Islet precursor cell (in vitro differentiated cells): ENCODE measurements around the gene ENOPH1.
"Not testable (repeated sequence)": the region's sequence is repeated elsewhere in the genome, so short reads cannot be mapped to it uniquely, and the experiment has no call there.

ENCODE experiments used
- DNase-seq: peaks from one replicate; pipeline ENCODE4 v3.0.0-alpha.2; 2018

Gene ENOPH1

DNA sequence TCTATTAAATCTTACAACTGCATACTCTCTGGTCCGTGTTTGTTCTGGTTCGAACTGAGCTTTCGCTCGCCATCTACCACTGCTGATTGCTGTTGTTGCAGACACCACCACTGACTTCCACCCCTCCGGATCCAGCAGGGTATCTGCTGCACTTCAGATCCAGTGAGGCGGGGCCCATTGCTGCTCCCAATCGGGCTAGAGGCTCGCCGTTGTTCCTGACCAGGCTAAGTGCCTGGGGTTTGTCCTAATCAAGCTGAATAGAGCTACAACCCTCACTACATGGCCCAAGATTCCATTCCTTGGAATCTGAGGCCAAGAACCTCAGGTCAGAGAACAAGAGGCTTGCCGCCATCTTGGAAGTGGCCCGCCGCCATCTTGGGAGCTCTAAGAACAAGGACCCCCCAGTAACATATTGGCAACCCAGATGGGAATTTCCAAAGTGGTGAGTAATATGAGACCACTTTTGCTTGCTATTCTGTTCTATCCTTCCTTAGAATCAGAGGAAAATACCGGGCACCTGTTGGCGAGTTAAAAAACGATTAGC lies 43.3 kb downstream of the ENOPH1 start:
- DNase-seq: no peak

DNA sequence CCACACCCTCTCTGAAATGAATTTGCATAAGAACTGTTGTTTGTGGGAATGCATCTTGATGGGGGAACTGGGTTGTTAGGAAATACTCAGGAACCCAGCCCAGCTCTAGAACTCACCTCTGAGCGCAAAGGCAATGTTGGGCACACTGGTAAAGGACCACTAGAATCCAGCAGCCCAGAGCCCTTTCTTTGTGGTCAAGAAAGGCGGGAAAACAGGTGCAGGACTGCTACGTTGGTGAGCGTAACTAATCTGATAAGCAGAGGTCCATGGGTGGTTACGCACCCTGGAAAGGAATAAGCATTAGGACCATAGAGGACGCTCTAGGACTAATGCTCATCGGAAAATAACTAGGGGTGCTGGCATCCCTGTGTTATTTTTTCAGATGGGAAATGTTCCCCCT lies 45.5 kb downstream of the ENOPH1 start:
- DNase-seq: not testable (repeated sequence)

- not testable (repeated sequence) for DNase-seq
Measured at GRCh38 chr4:82477469-82477868, 47.1 kb downstream of the ENOPH1 start.

GRCh38 chr4:82479562-82479961 lies 49.2 kb downstream of the ENOPH1 start:
- no peak for DNase-seq

GRCh38 chr4:82480771-82481505 lies 50.5 kb downstream of the ENOPH1 start:
- peak; percentile 59 for DNase-seq

DNA sequence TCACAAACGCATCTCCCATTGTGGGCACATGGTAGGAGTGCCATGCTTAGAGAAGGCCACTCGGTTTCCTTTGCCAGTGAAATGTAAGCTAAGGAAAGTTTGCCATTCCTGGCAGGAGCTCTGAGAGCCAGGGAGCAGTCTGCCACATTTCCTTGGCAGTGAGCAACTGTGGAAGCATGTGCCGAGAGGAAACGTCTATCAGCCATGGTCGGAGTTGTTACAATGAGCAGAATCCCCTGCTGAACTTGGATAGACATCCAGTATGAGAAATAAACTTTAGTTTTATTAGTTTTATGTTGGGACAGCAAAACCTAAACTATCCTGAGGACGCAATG lies 51.1 kb downstream of the ENOPH1 start:
- no peak for DNase-seq

GRCh38 chr4:82482387-82482786 lies 52.0 kb downstream of the ENOPH1 start:
- DNase-seq: no peak

DNA sequence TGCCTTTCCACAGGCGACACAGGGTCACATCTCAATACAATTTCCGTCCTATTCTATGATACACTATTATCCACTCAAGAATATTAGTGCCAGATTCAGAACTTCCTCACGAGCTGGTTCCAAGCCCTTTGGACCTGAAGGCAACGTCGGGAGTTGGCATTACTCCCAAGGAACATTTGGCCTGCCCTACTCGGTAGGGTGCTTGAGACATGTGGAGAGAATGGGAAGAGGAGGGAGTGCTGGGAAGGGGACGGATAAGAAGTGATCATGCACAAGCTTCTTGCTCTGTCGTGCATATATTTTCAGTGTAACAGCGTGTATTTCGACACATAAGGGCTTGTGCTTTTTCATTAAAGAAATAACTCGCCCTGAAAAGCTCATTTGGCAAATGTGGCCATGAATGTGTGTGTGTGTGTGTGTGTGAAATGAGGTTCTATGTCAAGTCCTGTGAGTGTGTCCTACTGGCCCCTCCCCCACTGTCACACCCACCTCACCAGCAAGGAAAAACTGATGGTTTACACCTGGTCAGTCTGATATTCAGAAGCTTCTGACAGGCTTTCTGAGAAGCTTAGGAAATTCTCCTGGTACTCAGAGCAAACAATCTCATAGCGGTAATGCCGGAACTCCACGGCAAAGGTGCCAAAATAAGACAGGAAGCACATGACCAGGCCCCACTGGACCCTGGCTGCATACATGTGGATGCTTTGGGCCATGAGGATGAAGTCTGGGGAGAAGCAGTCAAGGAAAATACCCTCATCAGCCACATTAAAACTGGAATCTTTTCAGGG lies 54.8 kb downstream of the ENOPH1 start:
- DNase-seq: no peak

GRCh38 chr4:82489076-82489475 lies 58.7 kb downstream of the ENOPH1 start:
- DNase-seq: no peak

DNA sequence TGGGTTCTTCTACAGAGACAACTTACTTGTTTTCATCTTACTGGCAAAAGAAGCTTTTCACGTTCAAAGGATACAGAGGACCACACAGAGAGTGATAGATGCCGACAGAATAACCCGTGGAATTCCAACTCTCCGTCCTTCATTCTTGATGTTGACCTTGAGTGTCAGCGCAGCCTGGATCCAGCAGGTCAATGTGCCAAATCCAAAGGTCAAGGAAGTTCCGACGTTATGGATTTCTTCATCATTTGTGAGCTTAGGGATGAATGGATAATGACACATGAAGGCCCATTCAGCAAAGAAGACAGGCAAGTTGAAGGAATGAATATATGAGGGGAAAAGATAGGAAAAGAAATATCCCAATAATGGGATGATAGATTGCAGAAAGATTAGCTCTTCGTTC lies 59.6 kb downstream of the ENOPH1 start:
- no peak for DNase-seq

- DNase-seq: peak; percentile 84
Measured at GRCh38 chr4:82491251-82491960, 61.0 kb downstream of the ENOPH1 start.

DNA sequence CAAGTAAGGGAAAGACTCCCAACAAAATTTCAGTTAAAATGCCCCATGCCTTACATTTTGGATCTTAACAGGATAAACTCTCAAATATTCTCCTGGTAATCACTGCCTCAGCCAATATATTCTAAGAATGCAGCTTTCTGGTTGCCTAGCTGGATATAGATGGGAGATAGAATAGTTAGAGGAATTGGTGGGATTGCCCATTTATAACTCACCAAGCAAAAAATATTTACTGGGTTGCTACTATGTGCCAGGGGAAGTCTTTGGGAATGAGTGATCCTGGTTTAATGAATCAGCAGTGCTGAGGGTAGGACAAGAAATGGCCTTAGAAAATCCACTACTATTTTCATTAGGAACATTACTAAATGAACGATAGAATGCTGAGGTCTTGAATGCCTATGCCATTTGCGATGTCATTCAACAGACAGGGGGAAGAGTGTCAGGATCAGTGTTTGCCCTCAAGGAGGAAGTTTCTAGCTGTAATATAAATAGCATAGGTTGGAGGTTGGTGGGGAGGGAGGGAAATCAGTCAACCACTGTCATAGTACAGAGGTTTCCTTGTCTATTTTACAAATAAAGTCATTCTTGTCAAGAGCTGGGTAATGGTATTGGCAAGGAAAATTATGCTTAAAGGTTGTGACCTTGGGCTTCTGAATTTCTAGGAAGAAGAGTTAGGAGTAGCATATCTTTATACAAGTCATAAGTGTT lies 63.5 kb downstream of the ENOPH1 start:
- DNase-seq: no peak

DNA sequence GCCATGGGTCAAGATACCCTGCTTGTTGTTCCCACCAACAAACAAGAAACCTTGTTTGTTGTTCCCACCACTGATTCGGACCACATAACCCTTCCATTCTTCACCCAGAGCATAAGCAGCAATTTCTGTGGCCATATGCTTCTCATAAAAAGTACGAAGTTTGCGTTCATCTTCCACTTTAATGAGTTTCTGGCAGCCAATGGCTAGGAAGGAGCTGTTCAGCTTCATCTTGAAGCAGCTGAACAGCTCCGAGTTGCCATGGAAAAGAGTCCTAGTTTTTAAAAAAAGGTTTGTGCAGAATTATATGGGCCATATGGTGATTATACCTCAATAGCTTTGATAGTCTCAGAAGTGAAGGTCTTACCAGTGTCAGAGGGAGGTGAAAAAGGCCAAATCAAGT lies 65.3 kb downstream of the ENOPH1 start:
- no peak for DNase-seq

DNA sequence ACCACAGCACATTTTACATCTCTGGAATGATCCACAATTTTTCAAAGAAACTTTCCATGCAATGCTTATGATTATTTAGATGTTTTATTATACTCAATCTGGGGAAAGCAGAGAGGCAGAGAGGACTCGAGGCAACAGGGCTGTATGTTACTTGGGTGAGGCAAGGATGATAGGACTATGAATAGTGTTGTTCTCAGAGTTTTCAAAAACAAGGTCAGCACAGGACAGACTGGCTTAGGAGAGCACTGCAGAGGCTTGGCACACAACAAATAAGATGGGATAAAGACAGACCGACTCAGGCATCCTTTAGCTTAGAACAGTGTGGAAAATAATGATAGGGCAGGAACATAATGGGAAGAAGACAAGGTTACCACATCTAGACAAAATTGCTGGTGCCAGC lies 66.0 kb downstream of the ENOPH1 start:
- no peak for DNase-seq

DNA sequence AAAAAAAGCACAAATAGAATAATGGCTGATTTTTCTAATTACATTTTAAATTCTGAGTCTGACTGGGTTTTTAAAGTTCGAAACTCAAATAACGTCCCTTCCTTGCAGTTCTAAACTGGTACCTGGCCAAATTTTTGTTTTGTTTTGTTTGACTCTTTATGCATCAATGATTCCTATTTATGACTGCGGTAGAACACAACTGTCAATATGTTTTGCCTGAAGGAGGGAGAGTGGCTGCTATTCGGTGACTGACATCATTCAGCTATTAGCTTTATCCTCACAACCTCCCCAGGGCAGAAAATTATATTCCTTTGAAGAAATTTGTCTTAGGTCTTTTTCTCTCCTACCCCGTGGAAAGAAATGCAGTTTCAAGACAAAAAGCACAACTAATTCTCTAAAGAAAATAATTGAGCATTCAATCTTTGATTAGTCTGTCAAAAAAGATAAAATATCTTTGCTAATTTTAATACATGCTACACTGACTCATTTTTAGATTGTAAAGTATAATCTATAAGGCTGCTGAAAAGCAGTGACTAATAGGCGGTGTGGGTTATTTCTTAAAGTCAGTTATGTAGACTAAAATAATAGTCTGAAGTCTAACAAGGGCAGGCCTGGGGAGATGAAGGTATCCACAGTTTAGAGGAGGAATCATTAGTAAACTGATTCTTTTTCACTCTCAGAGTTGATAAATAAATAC lies 69.5 kb downstream of the ENOPH1 start:
- no peak for DNase-seq

DNA sequence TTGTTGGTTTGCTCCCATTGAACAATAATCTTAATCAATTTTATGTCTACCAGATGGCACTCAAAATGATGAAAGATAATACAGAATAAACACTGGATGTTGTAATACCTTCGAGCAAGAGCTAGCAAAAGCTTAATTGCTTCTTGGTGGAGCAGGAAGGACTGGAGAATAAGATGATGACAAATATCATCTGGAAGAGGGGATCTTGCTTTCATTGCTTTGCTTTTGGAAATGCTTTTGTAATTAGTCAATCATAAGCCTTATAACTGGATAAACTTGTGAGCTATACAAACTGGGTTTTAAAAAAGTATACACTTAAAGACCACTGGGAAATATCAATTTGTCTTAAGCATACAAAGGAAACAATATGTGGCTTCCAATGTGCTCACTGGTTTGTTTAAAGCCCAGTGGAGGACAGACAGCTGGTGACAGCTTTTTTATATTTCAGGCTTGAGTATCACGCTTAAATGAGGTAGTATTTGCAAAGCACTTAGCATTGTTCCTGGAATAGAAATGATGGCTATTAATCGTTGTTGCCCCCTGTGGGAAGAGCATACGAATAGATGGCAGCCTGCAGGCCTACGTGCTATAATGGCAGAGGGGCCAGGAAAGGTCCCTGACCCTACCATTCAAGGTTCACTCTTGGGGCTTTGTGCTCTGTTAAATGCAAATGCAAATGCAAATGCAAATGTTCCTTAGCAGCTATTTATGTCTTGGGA lies 70.2 kb downstream of the ENOPH1 start:
- DNase-seq: no peak

- DNase-seq: no peak
Measured at GRCh38 chr4:82501154-82501442, 70.7 kb downstream of the ENOPH1 start.

DNA sequence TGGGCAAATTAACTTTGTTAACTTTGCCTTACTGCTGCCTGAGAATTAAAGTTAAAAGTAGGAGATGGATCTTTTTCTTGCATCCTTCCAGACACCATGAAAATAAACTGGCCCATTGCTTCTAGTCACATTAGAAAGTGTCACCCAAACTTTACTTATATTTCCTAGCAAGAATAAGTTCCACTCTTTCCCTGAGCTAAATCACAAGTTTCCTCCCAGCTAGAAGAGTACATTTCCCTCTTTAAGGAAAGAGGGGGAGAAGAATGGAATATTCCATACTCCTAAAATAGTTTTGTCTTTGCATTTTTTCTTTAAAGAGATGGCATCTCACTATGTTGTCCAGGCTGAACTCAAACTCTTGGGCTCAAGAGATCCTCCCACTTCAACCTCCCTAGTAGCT lies 77.6 kb downstream of the ENOPH1 start:
- no peak for DNase-seq

DNA sequence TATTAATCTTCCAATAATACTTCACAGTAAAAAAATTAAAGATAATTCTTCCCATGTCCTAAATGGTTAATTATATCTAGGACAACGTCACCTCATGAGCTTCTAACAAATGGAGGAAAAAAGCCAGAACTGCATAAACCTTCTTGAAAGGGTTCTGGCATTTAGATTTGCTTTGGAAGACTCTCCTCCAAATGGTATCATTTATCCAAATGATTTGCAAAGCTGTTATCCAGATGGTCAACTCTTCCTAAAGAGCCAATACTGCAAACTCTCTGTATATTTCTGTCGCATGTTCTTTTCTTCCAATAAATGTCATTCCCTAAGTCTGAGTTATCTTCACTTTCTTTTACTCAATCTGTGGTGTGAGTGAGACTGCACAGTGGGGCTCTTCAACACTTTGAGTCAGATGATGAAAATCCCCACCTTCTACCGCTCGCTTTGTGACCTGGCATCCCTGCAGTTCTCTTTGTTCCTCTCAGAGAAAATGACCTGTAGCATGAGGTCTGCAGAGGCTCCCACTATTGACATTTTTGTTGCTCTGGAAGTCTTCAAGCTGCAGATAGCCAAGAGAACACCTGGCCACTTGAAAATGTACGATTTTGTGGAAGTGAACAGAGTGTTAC lies 78.5 kb downstream of the ENOPH1 start:
- no peak for DNase-seq

DNA sequence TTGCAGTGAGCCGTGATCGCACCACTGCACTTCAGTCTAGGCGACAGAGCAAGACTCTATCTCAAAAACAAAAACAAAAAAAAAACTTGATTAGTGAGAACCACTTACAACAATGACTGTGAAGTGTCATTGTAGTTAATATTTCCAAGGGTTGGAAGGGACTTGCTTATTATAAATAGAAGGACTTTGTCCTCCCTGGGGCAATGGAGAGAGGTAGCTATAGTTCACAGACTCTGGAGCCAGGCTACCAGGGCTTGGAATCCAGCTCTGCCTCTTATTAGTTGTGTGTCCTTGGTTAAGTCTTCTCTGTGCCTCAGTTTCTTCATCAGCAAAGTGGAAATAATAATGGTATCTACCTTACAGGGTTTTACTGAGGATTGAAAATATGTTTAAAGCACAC lies 79.8 kb downstream of the ENOPH1 start:
- DNase-seq: no peak
